Measurements from ENCODE around the gene TMEM203. TPM values are rescaled to one million over a fixed set of nuclear protein-coding genes. Genes with fewer than 3 reads are reported as not detected.
A peak's percentile ranks its signal among the peaks of the same experiment; 100 is the strongest.

The TMEM203 gene
- total and polyA plus RNA-seq, 2 of the 13 experiments (the other 11 are each of a cell fraction or from before 2014, with no cell fraction given) = 23.4 to 36.7 TPM

DNA sequence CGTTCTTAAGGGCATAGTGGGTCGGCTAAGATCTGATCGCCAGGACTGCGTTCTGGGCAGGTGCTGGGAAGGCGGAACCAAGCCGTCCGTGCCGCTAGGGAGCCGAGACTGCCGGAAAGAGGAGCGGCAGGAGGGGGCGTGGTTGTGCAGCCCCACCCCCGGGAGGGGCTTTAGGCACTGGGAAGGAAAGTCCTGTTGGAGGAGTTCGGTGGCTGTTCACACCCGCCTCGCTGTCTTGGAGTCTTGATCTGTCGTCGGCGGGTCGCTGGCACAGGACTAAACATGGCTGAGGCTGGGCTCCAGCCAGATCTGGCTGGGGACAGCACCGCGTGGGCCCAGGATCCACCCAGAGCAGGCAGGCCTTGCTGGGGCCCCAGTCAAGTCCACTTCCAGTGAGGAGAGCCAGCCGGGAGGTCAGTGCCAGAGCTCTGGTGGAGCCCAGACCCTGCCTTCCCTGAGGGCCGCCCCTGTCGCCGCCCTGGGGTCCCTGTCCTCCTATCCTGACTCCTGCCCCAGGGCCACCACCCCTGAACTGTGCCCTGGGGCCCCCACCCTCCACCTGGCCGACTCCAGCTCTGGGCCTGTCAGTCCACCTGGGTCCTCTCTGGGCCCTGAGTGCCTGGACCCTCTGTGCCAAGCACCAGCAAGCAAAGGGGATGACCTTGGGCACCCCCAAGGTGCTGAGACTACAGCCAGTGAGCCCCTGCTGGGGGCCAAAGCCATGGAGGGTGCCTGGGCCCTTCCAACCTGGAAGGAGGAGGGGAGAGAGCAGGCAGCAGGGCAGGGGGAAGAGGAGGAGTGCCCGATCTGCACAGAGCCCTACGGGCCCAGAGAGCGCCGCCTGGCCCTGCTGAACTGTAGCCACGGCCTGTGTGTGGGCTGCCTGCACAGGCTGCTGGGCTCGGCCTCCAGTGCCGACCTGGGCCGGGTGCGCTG is 12.1 kb upstream of the TMEM203 start (continued):
- no peak for TF ChIP-seq ATF1 (CRISPR knock-in tag; IDR thresholded peaks at IDR 0.05)
- TF ChIP-seq EZH2 (conservative IDR thresholded peaks at IDR 0.05; ENCODE audit: low read depth, low read length) = no peak
- no peak for TF ChIP-seq GRHL1 (CRISPR knock-in tag; conservative IDR thresholded peaks at IDR 0.05)
- TF ChIP-seq ATRX (CRISPR knock-in tag; IDR thresholded peaks at IDR 0.05; ENCODE audit: borderline replicate concordance) = no peak
- TF ChIP-seq SNAI1 (CRISPR knock-in tag; IDR thresholded peaks at IDR 0.05; ENCODE audit: borderline replicate concordance) = 0 out of 2 replicates have a peak, but pooled peaks have one; percentile 64
- peak; percentile 48 for TF ChIP-seq THAP11 (CRISPR knock-in tag; IDR thresholded peaks at IDR 0.05)
- peak; percentile 54; the same call in 1 of the 2 replicates for TF ChIP-seq ZBTB8A (CRISPR knock-in tag; IDR thresholded peaks at IDR 0.05; ENCODE audit: borderline replicate concordance, low read depth)
- peak; percentile 28; the same call in 1 of the 2 replicates for TF ChIP-seq RXRB (CRISPR knock-in tag; IDR thresholded peaks at IDR 0.05; ENCODE audit: borderline replicate concordance)
- no peak for TF ChIP-seq SRSF9 (IDR thresholded peaks at IDR 0.05; ENCODE audit: borderline replicate concordance, insufficient read depth, low read depth, low read length, poor library complexity, severe bottlenecking)
- TF ChIP-seq AHDC1 (CRISPR knock-in tag; IDR thresholded peaks at IDR 0.05; ENCODE audit: borderline replicate concordance) = no peak
- TF ChIP-seq, protein P1, sequence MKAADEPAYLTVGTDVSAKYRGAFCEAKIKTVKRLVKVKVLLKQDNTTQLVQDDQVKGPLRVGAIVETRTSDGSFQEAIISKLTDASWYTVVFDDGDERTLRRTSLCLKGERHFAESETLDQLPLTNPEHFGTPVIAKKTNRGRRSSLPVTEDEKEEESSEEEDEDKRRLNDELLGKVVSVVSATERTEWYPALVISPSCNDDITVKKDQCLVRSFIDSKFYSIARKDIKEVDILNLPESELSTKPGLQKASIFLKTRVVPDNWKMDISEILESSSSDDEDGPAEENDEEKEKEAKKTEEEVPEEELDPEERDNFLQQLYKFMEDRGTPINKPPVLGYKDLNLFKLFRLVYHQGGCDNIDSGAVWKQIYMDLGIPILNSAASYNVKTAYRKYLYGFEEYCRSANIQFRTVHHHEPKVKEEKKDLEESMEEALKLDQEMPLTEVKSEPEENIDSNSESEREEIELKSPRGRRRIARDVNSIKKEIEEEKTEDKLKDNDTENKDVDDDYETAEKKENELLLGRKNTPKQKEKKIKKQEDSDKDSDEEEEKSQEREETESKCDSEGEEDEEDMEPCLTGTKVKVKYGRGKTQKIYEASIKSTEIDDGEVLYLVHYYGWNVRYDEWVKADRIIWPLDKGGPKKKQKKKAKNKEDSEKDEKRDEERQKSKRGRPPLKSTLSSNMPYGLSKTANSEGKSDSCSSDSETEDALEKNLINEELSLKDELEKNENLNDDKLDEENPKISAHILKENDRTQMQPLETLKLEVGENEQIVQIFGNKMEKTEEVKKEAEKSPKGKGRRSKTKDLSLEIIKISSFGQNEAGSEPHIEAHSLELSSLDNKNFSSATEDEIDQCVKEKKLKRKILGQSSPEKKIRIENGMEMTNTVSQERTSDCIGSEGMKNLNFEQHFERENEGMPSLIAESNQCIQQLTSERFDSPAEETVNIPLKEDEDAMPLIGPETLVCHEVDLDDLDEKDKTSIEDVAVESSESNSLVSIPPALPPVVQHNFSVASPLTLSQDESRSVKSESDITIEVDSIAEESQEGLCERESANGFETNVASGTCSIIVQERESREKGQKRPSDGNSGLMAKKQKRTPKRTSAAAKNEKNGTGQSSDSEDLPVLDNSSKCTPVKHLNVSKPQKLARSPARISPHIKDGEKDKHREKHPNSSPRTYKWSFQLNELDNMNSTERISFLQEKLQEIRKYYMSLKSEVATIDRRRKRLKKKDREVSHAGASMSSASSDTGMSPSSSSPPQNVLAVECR (CRISPR knock-in tag; IDR thresholded peaks at IDR 0.05; ENCODE audit: borderline replicate concordance) = peak; percentile 76; the same call in 1 of the 2 replicates
- TF ChIP-seq ZMYM2 (CRISPR knock-in tag; IDR thresholded peaks at IDR 0.05) = no peak
- 0 out of 2 replicates have a peak, but pooled peaks have one; percentile 41 for TF ChIP-seq PAX8 (CRISPR knock-in tag; IDR thresholded peaks at IDR 0.05; ENCODE audit: borderline replicate concordance)
- TF ChIP-seq MAZ (IDR thresholded peaks at IDR 0.05; ENCODE audit: borderline replicate concordance, low read depth, low read length) = peak; percentile 38; the same call in 1 of the 2 replicates
- TF ChIP-seq MAZ (CRISPR knock-in tag; IDR thresholded peaks at IDR 0.05; ENCODE audit: low read depth) = peak; percentile 73
